AG09309 (cell line): ENCODE data around the gene U2AF1L4.

Source experiments
- DNase-seq: peaks from one replicate; pipeline ENCODE4 v3.0.0-alpha.2; 2010; ENCODE audit warnings: low read depth
- H3K4me3 ChIP-seq: 2 replicates; pipeline ENCODE4 v1.5.1; 2011; ENCODE audit warnings: mild to moderate bottlenecking, low read depth, low read length, moderate library complexity; ENCODE audit not compliant: control insufficient read depth
- TF ChIP-seq, protein P1 (sequence below): IDR thresholded peaks from 2 replicates; pipeline ENCODE4 v1.5.1; 2011; ENCODE audit warnings: mild to moderate bottlenecking, low read depth, low read length, inconsistent platforms; ENCODE audit not compliant: insufficient read depth, control insufficient read depth; ENCODE audit errors: missing control alignments

Gene U2AF1L4

DNA sequence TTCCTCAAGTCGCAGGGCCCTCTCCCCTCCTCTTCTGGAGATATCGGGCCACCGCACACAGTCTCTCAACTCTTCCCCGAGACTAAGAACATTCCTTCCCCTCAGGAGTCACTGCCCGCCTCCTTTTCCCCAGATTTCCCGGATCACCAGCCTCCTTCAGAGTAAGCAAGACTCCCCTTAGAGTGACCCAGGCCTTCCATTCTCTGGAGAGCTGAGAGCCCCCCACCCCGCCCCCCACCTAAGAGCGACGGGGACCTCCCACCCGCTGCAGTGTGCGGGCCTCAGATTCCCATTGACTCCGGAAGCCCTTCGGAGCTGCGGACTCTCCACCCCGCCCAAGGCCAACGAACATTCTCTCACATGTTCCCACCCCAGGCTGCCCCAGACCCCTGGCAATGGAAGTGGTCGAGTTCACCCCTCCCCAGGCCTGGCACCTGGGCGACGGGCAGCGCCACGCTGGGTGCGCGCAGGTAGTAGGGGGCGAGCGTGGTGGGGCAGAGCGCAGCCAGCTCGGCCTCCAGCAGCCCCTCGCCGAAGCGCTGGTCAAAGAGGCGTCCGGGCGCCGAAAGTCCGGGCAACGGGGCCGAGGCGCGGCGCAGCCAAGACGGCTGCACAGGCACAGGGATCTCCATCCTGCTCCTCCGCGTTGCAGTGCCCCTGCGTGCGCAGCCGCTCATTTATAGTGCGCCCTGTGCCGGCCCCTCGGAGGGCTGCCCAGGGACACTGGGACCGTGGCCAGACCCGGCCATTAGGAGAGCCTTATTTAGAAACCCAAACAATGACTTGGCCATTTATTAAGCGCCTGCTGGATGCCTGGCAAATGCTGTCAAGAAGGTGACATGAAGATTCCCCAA lies 11.4 kb upstream of the U2AF1L4 start, which contains the start of gene HSPB6:
TSS of gene HSPB6 (minus strand) at position 653 of the 854 bp plus-strand sequence. CDS start at position 632, 21 bp downstream.
- TF ChIP-seq, protein P1, sequence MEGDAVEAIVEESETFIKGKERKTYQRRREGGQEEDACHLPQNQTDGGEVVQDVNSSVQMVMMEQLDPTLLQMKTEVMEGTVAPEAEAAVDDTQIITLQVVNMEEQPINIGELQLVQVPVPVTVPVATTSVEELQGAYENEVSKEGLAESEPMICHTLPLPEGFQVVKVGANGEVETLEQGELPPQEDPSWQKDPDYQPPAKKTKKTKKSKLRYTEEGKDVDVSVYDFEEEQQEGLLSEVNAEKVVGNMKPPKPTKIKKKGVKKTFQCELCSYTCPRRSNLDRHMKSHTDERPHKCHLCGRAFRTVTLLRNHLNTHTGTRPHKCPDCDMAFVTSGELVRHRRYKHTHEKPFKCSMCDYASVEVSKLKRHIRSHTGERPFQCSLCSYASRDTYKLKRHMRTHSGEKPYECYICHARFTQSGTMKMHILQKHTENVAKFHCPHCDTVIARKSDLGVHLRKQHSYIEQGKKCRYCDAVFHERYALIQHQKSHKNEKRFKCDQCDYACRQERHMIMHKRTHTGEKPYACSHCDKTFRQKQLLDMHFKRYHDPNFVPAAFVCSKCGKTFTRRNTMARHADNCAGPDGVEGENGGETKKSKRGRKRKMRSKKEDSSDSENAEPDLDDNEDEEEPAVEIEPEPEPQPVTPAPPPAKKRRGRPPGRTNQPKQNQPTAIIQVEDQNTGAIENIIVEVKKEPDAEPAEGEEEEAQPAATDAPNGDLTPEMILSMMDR = no peak
- DNase-seq = no peak
- H3K4me3 ChIP-seq = peak within 1 kb of the TSS; percentile 55

DNA sequence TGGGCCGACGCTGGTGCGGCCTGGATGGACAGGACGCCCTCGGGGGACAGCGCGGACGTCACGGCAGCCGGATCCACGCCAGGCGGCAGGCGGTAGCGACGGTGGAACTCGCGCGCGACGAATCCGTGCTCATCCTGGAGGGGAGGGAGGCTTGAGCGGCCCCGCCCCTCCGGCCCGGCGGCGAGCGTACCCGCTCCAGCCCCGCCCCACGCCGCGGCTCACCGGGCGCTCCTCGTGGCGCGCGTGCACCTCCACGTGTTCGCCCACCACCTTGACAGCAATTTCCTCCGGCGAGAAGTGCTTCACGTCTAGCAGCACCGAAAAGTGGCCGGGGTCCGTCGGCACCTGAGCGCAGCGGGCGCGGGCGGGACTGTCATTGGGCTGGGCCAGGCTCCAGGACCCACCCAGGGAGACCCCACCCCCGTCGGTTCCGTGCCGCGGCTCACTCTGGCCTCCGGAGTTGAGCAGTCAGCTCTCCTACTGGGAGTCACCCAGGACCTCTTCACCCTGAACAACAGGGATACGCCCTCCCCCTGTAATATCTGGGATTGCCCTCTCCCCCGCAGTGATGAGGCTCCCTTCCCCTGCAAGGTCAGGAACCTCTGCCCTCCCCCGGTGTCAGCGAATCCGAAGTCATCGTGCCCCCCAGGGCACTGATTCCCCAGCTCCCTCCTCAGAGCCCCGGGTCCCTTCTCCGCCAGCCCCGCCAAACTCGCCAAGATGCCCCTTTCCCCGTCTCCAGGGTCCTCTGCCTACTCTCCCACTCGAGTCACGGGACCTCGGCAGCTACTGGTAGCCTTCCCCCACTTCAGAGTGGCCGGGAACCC lies 10.5 kb upstream of the U2AF1L4 start:
- DNase-seq = no peak
- TF ChIP-seq, protein P1 = no peak
- H3K4me3 ChIP-seq = peak overlapping the region; percentile 55

DNA sequence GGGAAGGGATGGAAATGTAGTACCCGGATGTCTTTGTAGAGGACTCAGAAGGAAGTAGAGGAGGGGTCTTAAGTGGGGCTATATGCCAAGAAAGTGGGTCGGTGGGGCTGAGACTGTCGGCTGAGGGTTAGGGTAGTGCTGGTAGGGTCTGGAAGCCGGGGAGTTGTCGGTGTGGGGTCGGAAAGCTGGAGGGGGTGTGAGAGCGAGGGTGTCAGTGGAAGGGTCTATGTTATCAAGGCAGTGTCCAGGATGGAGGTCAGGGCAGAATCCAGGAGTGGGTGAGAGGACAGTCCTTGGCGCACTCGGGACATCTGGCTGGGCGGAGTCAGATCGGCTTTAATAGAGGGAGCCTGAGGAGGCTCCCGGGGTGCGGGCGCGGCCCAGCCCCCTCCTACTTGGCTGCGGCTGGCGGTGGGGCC lies 9.9 kb upstream of the U2AF1L4 start:
- TF ChIP-seq, protein P1 = no peak
- no peak for DNase-seq
- H3K4me3 ChIP-seq = peak overlapping the region; percentile 1; the same call in 1 of the 2 replicates

DNA sequence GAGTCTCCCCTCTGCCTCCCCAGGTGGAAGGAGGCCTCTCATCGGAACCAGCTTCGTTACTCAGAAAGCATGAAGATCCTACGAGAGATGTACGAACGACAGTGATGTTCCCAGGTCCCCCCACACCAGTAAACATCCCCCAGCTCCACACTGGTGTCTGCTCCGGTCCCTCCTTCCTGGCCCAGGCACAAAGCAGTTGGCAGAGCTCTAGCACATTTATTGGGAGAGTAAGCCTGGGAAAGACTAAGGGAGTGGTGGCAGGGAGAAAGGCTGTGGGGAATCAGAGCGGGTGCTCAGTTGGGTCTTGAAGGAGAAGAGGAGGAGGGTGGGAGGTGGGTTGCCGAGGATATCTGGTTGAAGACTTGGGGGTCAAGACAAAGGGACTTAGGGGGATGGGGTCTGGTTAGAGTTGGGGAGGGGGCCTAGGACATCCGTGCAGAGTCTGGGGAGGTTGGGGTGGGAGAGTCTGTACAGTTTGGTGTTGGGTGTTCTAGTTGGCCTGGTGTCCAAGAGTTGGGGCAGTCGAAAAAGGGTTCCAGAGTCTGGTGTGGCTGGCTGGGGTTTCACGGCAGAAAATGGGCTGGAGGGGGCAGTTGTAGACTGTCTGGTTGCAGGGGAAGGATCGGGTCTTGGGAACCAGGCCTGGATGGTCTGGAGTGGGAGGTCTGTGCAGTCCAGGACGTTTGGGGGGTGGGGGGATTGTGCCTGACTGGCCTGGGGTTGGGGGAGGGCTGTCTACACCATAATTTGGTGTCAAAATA lies 9.3 kb upstream of the U2AF1L4 start:
- no peak overlapping the region for H3K4me3 ChIP-seq
- TF ChIP-seq, protein P1 = no peak
- no peak for DNase-seq

DNA sequence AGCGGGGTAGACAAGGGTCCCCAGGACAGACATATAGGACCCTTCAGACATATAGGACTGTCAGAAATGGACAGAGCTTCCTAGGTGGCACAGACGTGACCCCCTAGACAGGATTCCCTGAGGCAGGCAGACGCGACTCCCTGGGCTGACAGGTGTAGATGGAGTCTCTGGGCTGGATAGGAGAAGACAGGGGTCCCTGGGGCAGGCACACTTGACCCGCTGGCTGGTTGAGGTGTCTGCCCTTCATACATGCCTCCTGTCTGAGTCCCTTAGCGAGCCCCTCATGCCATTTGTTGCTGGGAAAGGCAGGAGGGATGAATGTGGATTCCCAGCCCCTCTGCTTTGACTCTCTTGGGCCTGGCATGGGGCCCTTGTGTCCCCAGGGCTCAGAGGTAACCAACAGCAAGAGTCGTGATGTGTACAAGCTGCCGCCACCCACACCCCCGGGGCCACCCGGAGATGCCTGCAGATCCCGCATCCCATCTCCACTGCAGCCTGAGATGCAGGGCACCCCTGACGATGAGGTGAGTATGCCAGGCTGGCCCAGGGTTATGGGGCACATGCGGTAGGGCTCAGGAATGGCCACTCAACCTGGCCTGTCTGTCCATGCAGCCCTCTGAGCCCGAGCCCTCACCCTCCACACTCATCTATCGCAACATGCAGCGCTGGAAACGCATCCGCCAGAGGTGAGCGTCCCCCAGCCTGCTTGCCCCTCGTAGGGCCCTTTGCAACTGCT lies 8.6 kb upstream of the U2AF1L4 start:
- no peak for DNase-seq
- H3K4me3 ChIP-seq = no peak overlapping the region
- TF ChIP-seq, protein P1 = no peak
